HG03159 (cell line): ENCODE measurements around the gene TCF3.
A peak's percentile ranks its signal among the peaks of the same experiment; 100 is the strongest.
"Not testable (repeated sequence)": the region's sequence is repeated elsewhere in the genome, so short reads cannot be mapped to it uniquely, and the experiment has no call there.

Experiments used
- ATAC-seq: cut with Tn5 transposase; IDR thresholded peaks from one replicate; pipeline ENCODE4 v1.9.1; 2021; ENCODE audit warnings: mild to moderate bottlenecking, moderate library complexity; ENCODE audit not compliant: unreplicated experiment

The TCF3 gene

DNA sequence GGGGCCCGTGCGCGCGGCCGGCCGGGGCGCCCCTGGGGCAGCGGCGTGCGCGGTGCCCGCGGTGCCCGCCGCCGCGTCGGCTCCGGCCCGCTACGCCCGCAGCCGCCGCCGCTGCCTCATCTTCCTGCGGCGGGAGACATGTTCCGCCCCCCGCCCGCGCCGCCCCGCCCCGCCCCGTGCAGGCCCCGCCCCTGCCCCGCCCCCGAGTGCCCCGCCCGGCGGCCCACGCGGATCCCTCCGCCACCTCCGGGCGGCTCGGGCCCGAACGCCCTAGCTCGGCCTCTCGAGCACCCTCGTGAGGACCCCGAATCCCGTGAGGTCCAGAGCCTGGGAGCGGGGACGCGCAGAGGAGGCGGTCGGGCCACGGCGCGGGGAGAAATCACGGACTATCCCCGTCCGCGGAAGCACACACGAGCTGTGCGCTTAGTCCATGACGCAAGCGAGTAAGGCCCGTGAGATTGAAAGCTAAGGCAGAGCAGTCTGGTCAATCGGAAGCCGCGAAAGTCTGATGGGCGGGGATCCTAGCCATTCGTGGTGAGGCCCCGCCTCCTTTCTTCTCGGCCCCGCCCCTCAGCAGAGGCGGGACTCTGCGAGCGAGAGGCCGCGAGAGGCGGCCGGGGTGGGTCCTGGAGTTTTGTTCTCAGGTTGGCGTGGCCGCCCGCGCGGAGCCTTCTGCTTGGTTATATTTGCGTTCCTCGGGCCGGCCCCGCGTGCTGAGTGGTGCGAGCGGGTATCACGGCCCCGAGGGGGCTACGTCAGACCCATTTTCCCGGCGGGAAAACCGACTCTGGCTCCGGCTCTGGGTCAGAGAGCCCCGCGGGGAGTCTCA, at the start of gene TCF3:
TCF3 (minus strand) TSS at position 145 of the 829 bp plus-strand sequence. CDS start 2,367 bp downstream, outside the sequence.
- ATAC-seq, result peak; percentile 70

DNA sequence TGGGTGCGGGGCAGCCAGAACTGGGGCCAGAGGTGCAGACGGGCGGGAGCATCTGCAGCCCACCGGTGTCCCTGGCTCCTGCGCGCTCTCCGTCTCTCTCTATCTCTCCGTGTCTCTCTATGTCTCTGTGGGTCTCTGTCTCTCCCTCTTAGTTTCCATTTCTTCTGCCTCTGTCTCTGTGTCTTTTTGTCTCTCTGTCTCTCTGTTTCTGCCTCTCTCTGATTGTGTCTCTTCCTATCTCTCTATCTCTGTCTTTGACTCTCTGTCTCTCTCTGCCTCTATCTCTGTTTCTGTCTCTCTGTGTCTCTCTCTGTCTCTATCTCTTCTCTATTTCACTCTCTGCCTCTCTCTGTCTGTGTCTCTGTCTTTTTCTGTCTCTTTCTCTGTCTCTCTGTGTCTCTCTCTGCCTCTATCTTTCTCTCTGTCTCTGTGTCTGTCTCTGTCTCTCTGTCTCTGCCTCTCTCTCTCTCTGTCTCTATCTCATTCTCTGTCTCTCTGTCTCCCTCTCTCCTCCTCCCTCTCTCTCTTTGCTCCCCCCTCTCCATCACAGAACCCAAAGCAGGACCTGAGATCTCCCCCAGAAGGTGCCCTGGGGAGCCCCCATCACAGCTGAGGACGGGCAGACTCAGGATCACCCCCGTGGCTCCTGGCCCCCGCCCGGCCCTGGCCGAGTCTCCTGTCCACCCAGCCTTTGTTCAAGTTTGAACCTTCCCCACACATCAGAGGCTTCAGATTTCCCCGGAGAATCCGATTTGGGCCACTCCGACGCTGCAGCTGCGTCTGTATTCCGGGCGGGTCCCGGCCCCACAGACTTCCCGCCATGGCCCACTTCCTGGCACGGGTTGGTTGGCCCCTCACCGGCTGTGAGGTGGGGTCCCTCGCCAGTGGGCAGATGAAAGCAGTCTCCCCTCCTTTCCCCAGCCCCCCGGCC, 48.6 kb upstream of the TCF3 start:
- ATAC-seq, result no peak

- ATAC-seq, result no peak
Observed at GRCh38 chr19:1699998-1700732, 47.8 kb upstream of the TCF3 start.

GRCh38 chr19:1699386-1699785, 47.0 kb upstream of the TCF3 start:
- no peak for ATAC-seq

GRCh38 chr19:1698636-1699035, 46.2 kb upstream of the TCF3 start:
- no peak for ATAC-seq

- not testable (repeated sequence) for ATAC-seq
Observed at GRCh38 chr19:1695481-1695880, 43.1 kb upstream of the TCF3 start.

- ATAC-seq, result no peak
Observed at GRCh38 chr19:1691589-1692290, 39.3 kb upstream of the TCF3 start.

GRCh38 chr19:1690699-1691307, 38.4 kb upstream of the TCF3 start:
- ATAC-seq, result no peak

DNA sequence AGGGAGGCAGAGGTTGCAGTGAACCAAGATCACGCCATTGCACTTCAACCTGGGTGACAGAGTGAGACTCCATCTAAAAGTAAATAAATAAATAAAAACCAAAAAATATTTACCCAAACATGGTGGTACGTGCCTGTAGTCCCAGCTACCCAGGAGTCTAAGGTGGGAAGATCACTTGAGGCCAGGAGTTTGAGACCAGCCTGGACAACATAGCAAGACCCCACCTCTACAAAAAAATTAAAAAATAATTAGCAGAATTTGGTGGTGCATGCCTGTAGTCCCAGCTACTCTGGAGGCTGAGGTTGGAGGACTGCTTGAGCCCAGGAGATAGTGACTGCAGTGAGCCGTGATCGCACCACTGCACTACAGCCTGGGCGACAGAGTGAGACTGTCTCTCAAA, 33.4 kb upstream of the TCF3 start:
- not testable (repeated sequence) for ATAC-seq

DNA sequence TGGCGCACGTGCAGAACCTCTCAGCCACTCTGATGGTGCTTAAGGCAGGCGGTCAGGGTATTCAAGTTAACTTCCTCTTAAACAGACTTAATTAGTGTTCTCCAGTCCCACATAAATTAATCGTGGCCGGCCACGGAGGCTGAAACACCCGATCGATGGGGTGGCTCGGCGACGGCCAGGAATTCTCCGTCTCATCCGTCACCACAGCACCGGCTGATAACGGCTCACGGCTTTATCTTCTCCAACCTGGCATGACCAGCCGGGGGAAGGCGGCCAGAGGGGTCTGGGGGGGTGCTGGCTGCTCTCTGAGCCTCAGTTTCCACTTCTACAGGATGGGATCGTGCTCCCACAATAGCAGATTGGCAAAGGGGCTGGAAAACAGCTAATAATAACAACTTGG, 32.6 kb upstream of the TCF3 start:
- ATAC-seq, result no peak

- ATAC-seq, result no peak
Observed at GRCh38 chr19:1684573-1684912, 32.1 kb upstream of the TCF3 start.

DNA sequence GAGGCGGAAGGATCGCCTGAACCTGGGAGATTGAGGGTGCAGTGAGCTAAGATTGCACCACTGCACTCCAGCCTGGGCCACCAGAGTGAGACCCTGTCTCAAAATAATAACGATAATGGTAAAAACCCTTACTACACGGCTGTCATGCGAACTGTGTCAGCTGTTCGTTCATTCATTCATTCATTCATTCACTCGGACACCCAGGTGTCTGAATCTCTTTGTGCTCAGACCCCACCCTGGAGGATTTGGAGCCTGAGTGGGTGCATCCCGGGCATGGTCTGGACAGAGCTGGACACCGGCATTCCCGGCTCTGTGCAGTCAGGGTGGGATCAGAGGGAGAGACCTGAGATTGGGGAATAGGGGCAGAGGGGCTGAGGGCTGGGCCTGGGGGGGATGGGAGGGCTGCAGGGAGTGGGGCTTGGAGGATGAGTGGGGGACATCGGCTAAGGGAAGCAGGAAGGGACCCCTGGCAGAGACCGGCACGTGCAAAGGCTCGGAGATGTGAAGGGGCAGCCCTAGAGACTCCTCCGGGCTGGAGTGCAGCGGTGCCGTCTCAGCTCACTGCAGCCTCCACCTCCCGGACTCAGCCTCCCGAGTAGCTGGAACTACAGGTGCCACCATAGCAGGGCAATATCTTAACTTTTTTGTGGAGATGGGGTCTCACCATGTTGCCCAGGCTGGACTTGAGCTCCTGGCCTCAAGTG, 31.6 kb upstream of the TCF3 start:
- ATAC-seq, result no peak

DNA sequence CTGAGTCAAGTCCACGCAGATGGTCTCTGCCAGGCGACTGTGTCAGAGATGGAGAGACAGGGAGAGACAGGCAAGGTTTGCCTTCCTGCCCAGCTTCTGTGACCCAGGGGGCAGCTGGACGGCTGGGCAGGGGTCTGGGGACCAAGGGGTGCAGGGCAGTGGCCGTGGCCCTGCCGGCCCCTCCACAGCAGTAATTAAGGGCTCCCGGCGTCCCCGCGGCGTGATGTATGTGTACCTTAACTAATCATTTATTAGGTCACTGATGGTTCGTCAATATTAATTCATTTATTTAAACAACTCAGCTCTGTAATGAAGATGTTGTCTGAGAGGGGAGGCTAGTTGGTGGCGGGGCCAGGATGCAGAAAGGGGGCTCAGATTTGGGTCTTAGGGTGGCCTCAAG, 28.6 kb upstream of the TCF3 start:
- no peak for ATAC-seq

DNA sequence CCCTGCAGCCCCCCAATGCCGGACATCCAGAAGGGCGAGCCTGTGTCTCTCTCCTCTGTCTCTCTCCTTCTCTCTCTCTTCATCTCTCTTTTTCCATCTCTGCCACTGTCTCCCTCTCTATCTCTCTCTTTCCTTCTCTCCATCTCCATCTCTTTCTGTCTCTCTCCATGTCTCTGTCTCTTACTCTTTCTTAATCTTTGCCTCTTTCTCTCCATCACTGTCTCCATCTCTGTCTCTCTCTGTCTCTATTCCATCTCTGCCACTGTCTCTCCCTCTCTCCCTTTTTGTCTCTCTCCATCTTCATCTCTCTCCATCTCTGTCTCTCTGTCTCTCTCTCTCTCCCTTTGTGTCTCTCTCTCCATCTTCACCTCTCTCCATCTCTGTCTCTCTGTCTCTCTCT, 25.7 kb upstream of the TCF3 start:
- ATAC-seq, result no peak

GRCh38 chr19:1676351-1677266, 24.2 kb upstream of the TCF3 start:
- no peak for ATAC-seq

- ATAC-seq, result no peak
Observed at GRCh38 chr19:1675633-1676350, 23.4 kb upstream of the TCF3 start.

DNA sequence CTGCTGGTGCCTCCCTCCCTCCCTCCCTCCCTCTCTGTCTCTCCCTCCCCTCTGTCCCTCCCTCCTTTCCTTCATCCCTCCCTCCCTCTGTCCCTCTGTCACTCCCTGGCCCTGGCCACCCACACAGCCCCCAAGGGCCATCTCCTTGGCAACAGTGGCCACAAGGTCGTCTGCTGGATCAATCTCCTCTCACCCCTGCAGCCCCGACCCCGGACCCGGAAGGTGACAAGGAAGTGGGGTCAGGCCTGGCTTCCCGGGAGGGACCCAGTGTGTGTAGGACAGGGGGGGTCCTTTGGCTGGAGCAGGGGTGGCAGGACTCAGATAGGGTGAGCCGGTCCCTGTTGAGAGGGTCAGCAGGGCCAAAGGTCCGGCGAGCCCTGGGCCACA, 21.9 kb upstream of the TCF3 start:
- no peak for ATAC-seq
